GM23248 (cell line): Measurements from ENCODE around the gene MYCBP2.

ENCODE experiments used
- EZH2 ChIP-seq: fragments of 200-600 bp; sonication (generic); IDR thresholded peaks from 2 replicates; pipeline ENCODE4 v1.6.1; 2018; ENCODE audit warnings: antibody characterized with exemption, mild to moderate bottlenecking; ENCODE audit not compliant: insufficient read depth, poor library complexity, severe bottlenecking
- EZH2phosphoT487 ChIP-seq: fragments of 200-600 bp; sonication (generic); IDR thresholded peaks from 2 replicates; pipeline ENCODE4 v1.6.1; 2018; ENCODE audit warnings: antibody characterized with exemption, moderate library complexity, mild to moderate bottlenecking, low read depth; ENCODE audit not compliant: insufficient read depth

DNA sequence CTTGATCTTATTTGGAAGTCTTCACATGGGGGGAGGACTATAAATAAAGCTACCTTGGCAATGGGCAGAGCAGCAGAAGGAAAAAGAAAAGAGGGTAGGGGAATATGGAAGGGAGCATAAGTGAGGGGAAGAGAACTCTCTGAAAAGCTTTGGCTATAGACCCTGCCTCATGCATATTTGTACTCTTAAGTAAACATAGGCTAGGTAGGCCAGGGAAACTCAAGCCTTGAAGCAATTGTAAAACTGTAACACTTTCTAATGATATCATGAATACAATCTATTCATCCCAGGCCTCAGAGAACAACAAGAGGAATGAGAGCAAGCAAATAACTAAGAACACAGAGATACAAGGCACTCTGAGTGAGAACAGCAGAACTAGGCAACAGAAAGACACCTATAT, 20.4 kb downstream of the MYCBP2 start:
- TF ChIP-seq EZH2phosphoT487 = no peak
- no peak for TF ChIP-seq EZH2
